Loucy (cell line): ENCODE measurements around the gene REL.

ENCODE experiments used
- CTCF ChIP-seq: fragments of 200-600 bp; sonication (generic); conservative IDR thresholded peaks from 2 replicates; pipeline ENCODE4 v1.5.1; 2014; ENCODE audit warnings: mild to moderate bottlenecking, antibody characterized with exemption, low read length
- EZH2phosphoT487 ChIP-seq: fragments of 200-600 bp; IDR thresholded peaks from 2 replicates; pipeline ENCODE4 v1.6.1; 2018; ENCODE audit warnings: antibody characterized with exemption, mild to moderate bottlenecking, moderate library complexity, borderline replicate concordance

GRCh38 chr2:60960706-60961105 is 79.3 kb downstream of the REL start:
- no peak for TF ChIP-seq CTCF
- no peak for TF ChIP-seq EZH2phosphoT487
